HuH-7.5 (cell line): ENCODE results near the gene DTHD1.

Experiments
- DNase-seq: peaks from one replicate; pipeline ENCODE4 v3.0.0; 2011; ENCODE audit warnings: low spot score

Gene DTHD1

GRCh38 chr4:36316607-36317006 lies 35.2 kb downstream of the DTHD1 start:
- no peak for DNase-seq

DNA sequence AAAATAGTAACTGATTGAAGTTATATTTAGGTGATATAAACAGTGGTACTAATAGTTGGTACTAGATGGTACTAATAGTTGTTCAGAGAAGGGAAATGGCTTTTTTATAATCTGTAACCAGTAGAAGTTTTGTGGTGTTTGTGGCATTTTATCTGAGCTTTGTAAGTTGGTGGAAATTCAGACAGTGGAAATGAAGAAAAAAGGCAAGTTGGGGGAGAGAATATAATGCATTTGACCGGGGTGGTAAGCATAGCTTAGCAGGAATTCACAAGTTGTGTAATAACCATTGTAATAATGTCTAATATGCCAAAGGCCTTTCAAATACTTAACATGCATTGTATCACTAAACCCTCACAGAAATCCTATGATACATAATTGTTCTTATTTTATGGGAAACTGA lies 36.3 kb downstream of the DTHD1 start:
- DNase-seq, result no peak

DNA sequence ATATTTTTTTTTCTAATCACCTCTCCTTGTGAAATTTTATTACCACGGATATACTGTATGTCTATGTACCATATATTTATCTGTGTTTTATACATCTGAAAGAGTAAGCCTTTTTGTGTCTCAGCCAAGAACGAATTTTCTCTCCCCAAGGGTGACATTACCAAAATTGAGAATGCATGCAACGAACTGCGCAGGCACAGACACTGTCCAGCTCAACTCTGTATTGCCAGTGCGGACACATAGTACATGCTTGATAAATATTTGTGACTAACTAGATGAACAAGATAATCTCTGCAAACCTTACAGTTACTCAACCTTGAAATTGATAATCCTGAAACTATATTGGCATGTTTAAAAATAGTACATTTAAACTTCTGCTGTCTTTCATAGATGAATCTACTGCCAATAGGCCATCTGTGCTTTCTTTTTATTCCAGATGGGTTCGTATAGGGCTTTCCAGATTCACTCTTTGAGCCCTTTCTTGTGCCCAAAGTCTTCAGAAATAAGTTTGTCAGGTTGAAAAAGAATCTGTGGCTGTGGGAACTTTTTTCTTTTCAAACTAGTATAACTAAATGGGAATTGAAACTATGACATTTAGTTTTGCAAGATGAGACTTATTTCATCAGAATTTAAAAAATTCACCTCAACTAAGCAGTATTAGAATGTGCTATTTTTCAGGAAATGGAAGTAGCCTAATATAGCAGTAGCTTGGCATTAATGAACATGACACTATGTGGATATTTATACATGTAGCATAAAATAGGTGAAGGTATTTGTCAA lies 38.9 kb downstream of the DTHD1 start:
- DNase-seq, result no peak

- DNase-seq, result no peak
Measured at GRCh38 chr4:36321176-36321575, 39.8 kb downstream of the DTHD1 start.

DNA sequence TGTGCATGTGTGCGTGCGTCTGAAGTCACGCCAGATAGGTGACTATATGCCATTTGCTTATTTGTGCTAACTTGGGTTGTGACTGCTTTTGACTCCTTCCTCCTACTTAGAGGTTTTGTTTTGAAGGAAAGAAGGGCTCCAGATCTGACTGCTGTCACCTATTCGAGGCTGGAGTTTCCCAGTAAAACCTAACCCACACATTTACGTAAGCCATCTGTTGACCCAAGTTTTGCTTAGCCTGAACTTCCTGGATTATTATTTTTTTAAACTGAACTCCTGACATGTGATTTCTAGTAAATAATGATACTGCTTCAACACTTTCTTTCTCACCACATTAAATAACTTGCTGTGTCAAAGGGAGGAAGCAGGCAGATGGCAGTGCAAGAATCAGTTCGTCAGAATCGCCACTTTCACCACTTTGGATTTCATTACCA lies 41.5 kb downstream of the DTHD1 start:
- DNase-seq, result no peak

GRCh38 chr4:36323816-36324419 lies 42.5 kb downstream of the DTHD1 start:
- DNase-seq, result no peak

GRCh38 chr4:36324808-36325207 lies 43.4 kb downstream of the DTHD1 start:
- no peak for DNase-seq

DNA sequence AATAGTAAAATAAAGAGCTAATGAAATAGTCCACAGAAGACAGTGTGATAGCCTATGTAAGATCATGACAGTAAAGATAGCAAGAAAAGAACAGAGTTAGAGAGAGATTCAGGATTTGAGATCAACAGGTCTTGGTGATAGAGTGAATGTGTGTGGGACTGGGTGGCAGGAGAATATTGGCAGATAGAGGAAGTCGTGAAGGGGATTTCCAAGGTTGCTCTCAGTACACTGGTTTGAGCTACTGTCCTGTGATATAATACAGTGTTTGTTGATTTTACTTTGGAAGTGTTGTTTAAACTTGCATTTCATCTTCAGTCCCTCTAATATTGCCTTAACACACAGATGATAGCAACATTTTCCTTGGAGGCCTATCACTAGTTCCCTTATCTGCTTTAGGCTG lies 44.1 kb downstream of the DTHD1 start:
- DNase-seq, result no peak

- no peak for DNase-seq
Measured at GRCh38 chr4:36325926-36326325, 44.5 kb downstream of the DTHD1 start.

GRCh38 chr4:36326476-36327029 lies 45.1 kb downstream of the DTHD1 start:
- DNase-seq, result no peak

GRCh38 chr4:36327400-36327799 lies 46.0 kb downstream of the DTHD1 start:
- DNase-seq, result no peak

GRCh38 chr4:36328130-36328529 lies 46.7 kb downstream of the DTHD1 start:
- no peak for DNase-seq

- no peak for DNase-seq
Measured at GRCh38 chr4:36329228-36329627, 47.8 kb downstream of the DTHD1 start.

- no peak for DNase-seq
Measured at GRCh38 chr4:36330796-36331195, 49.4 kb downstream of the DTHD1 start.

GRCh38 chr4:36332023-36332781 lies 50.8 kb downstream of the DTHD1 start:
- no peak for DNase-seq

DNA sequence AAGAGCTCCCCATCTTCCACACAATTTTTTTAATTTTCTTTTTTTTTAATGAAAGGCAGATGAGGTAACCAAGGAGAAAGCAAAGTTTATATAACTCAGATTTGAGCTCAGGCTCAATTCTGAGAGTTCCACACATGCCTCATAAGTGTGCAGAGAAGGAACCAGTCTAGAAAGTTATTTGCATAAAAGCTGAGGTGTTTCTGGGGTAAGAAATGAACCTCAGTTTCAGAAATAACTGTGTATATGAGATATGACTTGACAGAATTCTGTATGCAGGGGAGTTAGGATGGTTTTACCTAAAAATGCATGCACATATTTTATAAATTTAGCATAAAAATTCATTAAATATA lies 51.3 kb downstream of the DTHD1 start:
- DNase-seq, result no peak

DNA sequence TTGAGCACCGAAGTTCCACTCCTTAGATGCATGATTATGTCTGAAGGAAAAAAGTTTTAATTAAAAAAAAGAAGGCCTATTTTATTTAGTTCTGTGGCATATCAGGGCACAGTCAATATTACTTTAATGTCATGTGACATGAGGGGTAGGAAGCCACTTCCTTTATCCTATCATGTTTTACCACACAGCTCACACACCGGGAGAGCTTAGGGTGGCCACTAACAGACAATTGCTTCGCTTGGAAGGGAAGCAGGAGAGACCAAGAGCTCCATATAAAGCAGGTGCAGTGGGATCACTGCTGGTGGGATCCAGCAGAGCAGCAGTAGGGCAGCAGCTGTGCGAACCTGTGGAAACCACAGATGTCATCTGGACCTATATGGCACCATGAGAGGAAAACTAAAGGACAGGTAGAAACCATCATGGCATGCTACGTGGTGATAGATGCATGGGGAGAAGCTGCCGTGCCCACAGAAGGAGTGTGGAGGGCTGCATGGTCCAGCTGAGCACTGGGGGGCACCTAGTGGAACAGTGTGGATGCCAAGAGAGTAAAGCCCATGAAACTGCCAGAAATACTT lies 52.0 kb downstream of the DTHD1 start:
- no peak for DNase-seq

- DNase-seq, result no peak
Measured at GRCh38 chr4:36337665-36338185, 56.3 kb downstream of the DTHD1 start.

DNA sequence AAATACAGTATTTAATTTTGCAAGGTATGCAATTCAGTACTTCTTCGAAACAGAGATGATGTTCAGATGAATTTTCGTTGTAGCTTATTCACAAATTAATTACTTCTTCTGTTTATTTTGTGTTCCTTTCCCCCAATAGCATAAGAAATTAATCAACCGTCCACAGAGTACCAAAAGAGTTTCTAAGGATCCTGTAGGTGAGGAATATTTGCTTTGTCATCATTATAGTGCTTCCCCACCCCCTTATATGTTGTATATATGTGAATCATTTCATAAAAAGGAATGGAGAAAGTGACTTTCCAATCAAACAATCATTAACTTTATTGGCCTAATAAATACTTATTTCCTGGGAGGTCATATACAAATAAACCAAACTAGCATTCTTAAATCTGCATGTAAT lies 57.6 kb downstream of the DTHD1 start:
- no peak for DNase-seq

DNA sequence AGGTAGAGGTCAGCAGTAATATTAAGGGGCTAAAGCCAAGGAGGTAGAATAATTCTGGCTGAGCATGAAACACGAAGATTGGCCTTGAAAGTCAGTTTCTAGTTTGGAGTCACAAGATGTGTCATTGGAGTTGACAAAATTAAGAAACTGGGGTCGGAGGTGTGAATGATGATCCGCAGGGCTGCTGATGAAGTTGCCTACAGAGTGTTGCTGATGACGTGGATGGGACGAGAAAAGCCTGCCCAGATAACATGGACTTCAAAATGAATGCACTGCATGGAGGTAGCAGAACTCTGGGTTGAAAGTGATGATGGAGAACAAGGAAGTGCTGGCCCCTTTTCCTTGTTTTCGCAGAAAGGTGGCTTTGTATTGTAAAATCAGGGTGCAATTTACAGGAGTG lies 60.5 kb downstream of the DTHD1 start:
- no peak for DNase-seq

DNA sequence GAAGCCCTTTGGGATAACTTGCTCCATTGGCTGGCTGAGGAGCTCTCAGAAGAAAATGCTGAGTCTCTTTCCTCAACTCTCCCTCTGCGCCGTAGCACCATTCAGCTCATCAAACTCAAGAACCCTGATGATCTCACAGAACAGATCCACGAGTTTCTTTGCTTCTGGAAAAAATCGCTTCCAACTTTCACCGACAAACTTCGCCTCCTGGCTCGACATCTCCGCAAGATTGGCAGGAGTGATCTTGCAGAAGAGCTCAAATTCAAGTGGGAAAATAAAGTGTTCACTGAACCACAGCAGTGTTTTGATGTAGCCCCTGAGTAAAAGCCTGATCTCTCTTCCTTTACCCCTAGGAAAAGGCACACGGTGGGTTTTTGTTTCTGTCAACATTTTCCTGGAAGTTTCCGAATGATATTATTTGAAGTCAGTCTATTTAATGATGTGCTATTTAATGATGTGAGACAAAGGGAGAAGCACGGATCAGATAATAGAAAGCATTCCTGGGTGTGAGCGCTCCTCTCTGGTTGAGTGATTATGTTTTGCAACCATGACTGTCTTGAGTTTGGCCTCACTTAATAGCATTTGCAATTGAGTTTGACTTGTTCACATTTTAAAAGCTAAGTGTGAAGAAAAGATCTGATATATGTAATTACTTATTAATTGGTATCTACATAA lies 62.2 kb downstream of the DTHD1 start:
- DNase-seq, result no peak
